Gastroesophageal sphincter (tissue), 3 donors: Measurements from ENCODE around the gene MACROD1.

Source experiments
- CTCF ChIP-seq, 4 experiments: fragments of 200-600 bp in 2 of 4; fragments of 450-650 bp in 2 of 4; sonication (generic) in 1 of 4; IDR thresholded peaks; one replicate each; pipeline ENCODE4 v1.5.1; 2017 to 2019; ENCODE audit warnings: antibody characterized with exemption in 4 of 4, mild to moderate bottlenecking in 2 of 4, moderate library complexity in 2 of 4
- EP300 ChIP-seq: sonication (generic); formaldehyde crosslinking; IDR thresholded peaks from one replicate; pipeline ENCODE4 v1.6.1; 2017; ENCODE audit warnings: antibody characterized with exemption, mild to moderate bottlenecking
- POLR2A ChIP-seq, 2 donors: fragments of 450-650 bp; IDR thresholded peaks; one replicate each; pipeline ENCODE4 v1.6.1; 2017; ENCODE audit warnings: antibody characterized with exemption in 2 of 2, mild to moderate bottlenecking in 2 of 2, moderate library complexity in 1 of 2
- POLR2AphosphoS5 ChIP-seq: sonication (generic); formaldehyde crosslinking; IDR thresholded peaks from one replicate; pipeline ENCODE4 v1.6.1; 2017; ENCODE audit warnings: antibody characterized with exemption

- no peak for TF ChIP-seq POLR2A (IDR thresholded peaks at IDR 0.05)
- TF ChIP-seq POLR2AphosphoS5 = no peak
- no peak for TF ChIP-seq CTCF (IDR thresholded peaks at IDR 0.05)
- TF ChIP-seq EP300 = no peak
These were observed 92.4 kb downstream of the MACROD1 start for GRCh38 chr11:64073542-64073941.
